Activated CD4-positive, alpha-beta memory T cell treated with anti-CD3 and anti-CD28 coated beads, Interleukin-2, amount 10 ng/mL, durations not matched to agents 7 days and 5 days (primary cell): Measurements from ENCODE around the gene RALGAPA2. TPM values are rescaled to one million over a fixed set of nuclear protein-coding genes. Genes with fewer than 3 reads are reported as not detected.

Experiments
- CTCF ChIA-PET: fragments of 350-600 bp; sonication (Branson Sonifier 250); formaldehyde crosslinking; loops from one replicate; lab custom pipeline; 2021; ENCODE audit warnings: antibody characterized with exemption, inconsistent platforms; lab: Charles Lee
- POLR2A ChIA-PET: fragments of 350-600 bp; sonication (Branson Sonifier 250); formaldehyde crosslinking; loops from one replicate; lab custom pipeline; 2021; ENCODE audit warnings: antibody characterized with exemption; lab: Charles Lee
- DNase-seq: peaks from one replicate; pipeline ENCODE4 v3.0.0-alpha.2; 2020
- H3K27ac Mint-ChIP-seq: one replicate; pipeline ENCODE4 v1.8.0; 2021; ENCODE audit warnings: mild to moderate bottlenecking, mixed read lengths
- H3K27me3 Mint-ChIP-seq: one replicate; pipeline ENCODE4 v1.8.0; 2021; ENCODE audit warnings: mixed read lengths
- H3K36me3 Mint-ChIP-seq: one replicate; pipeline ENCODE4 v1.8.0; 2021; ENCODE audit warnings: low read depth, mixed read lengths
- H3K4me1 Mint-ChIP-seq: one replicate; pipeline ENCODE4 v1.8.0; 2021; ENCODE audit warnings: mixed read lengths
- H3K4me3 Mint-ChIP-seq: one replicate; pipeline ENCODE4 v1.8.0; 2021; ENCODE audit warnings: mild to moderate bottlenecking, mixed read lengths
- H3K9me3 Mint-ChIP-seq: one replicate; pipeline ENCODE4 v1.8.0; 2021; ENCODE audit warnings: mixed read lengths
- total RNA-seq, 2 experiments: library from RNA; stranded (reverse); gene quantifications; one replicate each; pipeline ENCODE4 v1.2.3, GENCODE V29; 2021

RALGAPA2 gene
- total RNA-seq, 2 experiments from 2014 or later, result 16.5 to 20.6 TPM

DNA sequence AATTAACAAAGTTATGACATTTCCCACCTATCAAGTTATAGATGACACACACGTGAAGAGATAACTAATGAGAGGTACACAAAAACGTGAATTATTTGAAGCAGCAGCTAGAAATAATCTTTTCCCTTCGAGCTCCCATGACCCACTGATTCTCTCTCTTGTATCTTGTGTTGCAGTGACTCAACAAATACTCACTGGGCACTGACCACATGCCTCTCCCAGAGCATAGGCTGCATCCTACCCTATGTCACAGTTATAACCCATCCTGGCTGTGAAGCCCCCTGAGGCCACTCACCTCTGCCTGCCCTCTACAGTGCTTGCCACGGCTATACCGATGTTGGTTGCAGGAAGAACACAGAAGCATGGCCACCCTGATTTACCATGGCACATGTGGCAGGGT lies 252.7 kb downstream of the RALGAPA2 start:
- Mint-ChIP-seq H3K4me1 (peaks cover 14% of the 10 kb centered on the region), H3K27ac (no peak overlapping the region), H3K9me3 (no peaks in the 10 kb centered on the region), H3K36me3 (no peaks in the 10 kb centered on the region), H3K4me3 (no peak overlapping the region), H3K27me3 (no peaks in the 10 kb centered on the region)
- DNase-seq, result no peak
- CTCF ChIA-PET, result no interaction called here
- POLR2A ChIA-PET, result no interaction called here

DNA sequence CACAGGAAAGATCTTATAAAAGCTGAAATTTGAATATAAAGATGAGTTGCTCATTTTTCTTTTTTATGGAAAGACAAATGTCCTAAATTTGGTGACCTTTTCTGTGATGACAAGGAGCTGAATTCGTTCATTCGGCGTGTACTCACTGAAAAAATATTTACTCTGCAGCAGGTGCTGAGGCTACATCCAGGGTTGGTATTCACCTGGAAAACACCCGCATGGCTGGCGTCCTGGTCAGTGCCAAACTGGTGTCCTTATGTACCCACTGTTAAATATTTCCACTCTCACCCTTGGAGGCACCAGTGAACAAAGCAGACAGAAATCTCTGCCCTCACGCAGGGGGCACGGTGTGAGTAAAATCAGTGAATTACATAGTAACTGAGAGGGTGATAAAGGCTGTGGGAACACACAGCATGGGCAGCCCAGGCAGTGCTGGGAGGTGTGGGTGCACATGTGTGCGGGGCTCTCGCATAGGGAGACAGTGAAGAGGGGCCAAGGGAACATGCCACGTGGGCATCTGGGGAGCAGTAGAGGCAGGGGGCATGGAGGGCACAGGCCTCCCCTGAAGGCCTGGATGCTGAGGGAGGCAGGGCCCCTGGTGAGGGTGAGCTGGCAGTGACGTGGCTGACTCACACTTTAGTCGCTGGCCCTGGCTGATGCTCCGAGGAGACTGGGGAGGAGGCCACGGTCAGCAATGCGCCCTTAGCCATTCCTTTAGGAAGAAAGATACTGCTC lies 254.9 kb downstream of the RALGAPA2 start:
- Mint-ChIP-seq H3K9me3 (no peaks in the 10 kb centered on the region), H3K36me3 (peaks cover 4% of the 10 kb centered on the region), H3K27me3 (no peaks in the 10 kb centered on the region), H3K4me1 (peaks cover 34% of the 10 kb centered on the region), H3K4me3 (no peak overlapping the region), H3K27ac (no peak overlapping the region)
- ChIA-PET CTCF (no interaction called here), POLR2A (interaction anchor here (1.3 kb wide), 1 partner anchor 10 kb away, joined by 3 read pairs; no protein-coding TSS in a partner anchor)
- DNase-seq, result no peak

DNA sequence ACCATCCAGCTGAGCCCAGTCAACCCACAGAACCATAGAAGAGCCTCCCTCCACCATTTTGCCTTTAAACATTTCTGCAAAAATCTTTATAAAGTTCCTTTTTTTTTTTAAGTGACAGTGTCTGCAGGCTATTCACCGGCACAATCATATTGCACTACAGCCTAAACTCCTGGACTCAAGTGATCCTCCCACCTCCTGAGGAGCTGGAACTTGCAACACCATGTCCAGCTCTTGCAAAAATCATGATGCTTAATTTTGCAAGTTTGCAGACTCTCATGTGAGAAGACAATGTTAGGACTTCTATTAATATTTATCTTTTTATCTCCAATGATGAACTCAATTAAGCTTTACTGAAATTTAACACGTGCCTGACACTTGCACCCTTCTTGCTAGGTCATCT lies 255.7 kb downstream of the RALGAPA2 start:
- H3K27me3 Mint-ChIP-seq, result no peaks in the 10 kb centered on the region
- peaks cover 8% of the 10 kb centered on the region for H3K36me3 Mint-ChIP-seq
- H3K4me3 Mint-ChIP-seq, result no peak overlapping the region
- ChIA-PET POLR2A (interaction anchor here (1.3 kb wide), 1 partner anchor 11 kb away, joined by 3 read pairs; no protein-coding TSS in a partner anchor), CTCF (no interaction called here)
- no peaks in the 10 kb centered on the region for H3K9me3 Mint-ChIP-seq
- no peak for DNase-seq
- peaks cover 40% of the 10 kb centered on the region for H3K4me1 Mint-ChIP-seq
- H3K27ac Mint-ChIP-seq, result no peak overlapping the region

DNA sequence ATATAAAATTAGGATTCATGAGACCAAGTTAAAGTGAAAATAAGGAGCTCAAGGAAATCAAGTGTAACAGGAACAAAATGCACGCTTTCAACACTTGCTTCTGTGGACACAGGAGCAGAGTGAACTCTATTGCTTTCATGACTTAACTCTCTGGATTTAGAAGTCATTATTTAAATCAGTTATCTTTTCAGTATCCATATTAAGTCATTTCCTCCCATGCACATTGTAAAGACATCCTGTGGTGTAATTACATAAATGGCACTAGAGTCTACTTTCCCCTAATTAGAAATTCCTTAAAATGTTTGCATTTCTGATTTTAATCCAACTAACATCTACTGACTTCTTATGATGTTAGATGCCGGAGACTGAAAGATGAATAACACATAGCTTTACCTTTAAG lies 256.5 kb downstream of the RALGAPA2 start:
- H3K4me1 Mint-ChIP-seq, result peaks cover 40% of the 10 kb centered on the region

DNA sequence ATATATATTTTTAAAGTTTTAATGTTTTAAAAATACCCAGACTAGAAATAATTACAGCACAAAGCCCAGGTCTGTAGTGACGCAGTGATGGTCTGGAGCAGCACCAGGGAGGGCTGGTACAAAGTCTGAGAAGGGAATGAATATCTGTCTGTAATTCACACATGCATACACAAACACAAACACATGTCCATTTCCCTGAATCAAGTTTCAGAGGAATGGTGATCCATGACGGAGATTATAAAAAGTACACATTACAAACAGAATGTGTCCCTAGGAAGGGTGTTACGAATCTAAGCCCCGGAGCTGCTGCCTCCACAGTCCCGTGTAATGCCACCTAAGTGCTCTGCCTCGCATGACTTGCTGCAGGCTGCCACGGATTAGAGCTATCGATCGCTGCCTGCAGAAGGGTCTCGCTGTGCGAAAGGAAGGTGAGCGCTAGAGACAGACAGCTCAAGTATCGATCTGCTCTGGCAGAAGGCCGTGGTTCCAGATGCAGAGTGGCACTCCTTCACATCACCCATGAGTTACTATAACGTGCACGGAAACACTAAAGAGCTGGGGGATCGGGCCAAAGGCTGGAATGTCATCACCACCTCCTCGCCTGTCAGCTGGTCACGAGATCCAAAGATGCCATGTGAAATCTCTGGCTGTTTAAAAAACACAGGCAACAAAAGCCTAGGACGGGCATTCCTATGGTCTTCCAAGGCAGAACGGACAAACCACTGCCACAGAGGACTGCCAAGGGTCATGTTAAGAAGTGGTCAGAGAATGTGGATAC lies 257.4 kb downstream of the RALGAPA2 start:
- no peaks in the 10 kb centered on the region for H3K27me3 Mint-ChIP-seq
- no peak overlapping the region for H3K27ac Mint-ChIP-seq
- H3K4me3 Mint-ChIP-seq, result no peak overlapping the region
- ChIA-PET POLR2A (no interaction called here), CTCF (no interaction called here)
- peaks cover 42% of the 10 kb centered on the region for H3K4me1 Mint-ChIP-seq
- no peaks in the 10 kb centered on the region for H3K9me3 Mint-ChIP-seq
- peaks cover 8% of the 10 kb centered on the region for H3K36me3 Mint-ChIP-seq
- no peak for DNase-seq

More for the DNA sequence above, 256.5 kb downstream of the RALGAPA2 start:
- Mint-ChIP-seq H3K4me3 (no peak overlapping the region), H3K9me3 (no peaks in the 10 kb centered on the region), H3K27ac (no peak overlapping the region), H3K36me3 (peaks cover 8% of the 10 kb centered on the region), H3K27me3 (no peaks in the 10 kb centered on the region)
- CTCF ChIA-PET, result no interaction called here
- no peak for DNase-seq
- POLR2A ChIA-PET, result interaction anchor here (1.3 kb wide), 1 partner anchor 12 kb away, joined by 3 read pairs; no protein-coding TSS in a partner anchor

DNA sequence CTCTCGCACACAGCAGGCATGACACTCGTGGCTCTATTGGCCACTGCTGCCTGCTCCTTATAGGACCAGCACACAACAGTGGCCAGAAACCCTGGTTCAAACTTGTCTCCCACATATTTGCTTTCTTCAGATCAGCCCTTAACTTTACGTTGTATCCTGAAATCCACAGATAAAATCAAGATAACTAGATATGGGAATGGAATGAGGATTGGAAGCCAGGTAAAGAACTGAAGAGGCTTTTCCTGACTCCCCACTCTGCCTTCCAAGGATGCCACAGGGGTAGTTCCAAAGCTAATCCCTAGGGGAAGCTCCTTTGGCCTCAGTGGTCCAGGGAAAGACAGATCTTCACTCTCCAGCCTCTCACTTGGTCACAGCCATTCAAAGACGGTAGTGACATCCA lies 258.1 kb downstream of the RALGAPA2 start:
- ChIA-PET POLR2A (no interaction called here), CTCF (no interaction called here)
- Mint-ChIP-seq H3K36me3 (peaks cover 8% of the 10 kb centered on the region), H3K4me3 (no peak overlapping the region), H3K4me1 (peaks cover 42% of the 10 kb centered on the region), H3K9me3 (no peaks in the 10 kb centered on the region), H3K27ac (no peak overlapping the region), H3K27me3 (no peaks in the 10 kb centered on the region)
- no peak for DNase-seq

DNA sequence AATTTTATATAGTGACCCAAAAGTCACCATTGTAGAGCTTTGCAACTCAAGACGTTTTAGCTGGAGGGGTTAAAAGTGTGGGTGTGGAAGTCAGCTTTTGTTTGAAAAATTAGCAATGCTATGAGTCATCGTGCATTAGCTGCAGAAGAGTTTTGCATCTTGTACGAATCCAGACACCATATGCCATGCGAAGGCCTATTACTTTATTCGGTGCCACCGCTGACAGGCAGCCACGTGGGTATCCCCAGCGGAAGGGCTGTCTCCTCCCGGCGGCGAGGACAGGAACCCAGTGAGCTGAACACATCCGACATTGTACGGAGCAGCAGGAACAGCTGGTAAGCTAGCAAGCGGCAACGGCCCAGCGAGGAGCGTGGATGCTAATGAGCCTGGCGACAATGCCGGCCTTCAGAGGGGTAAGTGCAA lies 260.2 kb downstream of the RALGAPA2 start:
- DNase-seq, result peak; percentile 74
- ChIA-PET CTCF (interaction anchor here (0.9 to 1.4 kb wide), 5 partner anchors 9 to 373 kb away, joined by 3 to 4 read pairs (median 3); no protein-coding TSS in a partner anchor), POLR2A (interaction anchor here (1.2 kb wide), 1 partner anchor 259 kb away, joined by 3 read pairs; no protein-coding TSS in a partner anchor)
- Mint-ChIP-seq H3K4me3 (peak overlapping the region; percentile 40), H3K4me1 (peaks cover 40% of the 10 kb centered on the region), H3K27me3 (no peaks in the 10 kb centered on the region), H3K36me3 (peaks cover 8% of the 10 kb centered on the region), H3K9me3 (no peaks in the 10 kb centered on the region), H3K27ac (no peak overlapping the region)

DNA sequence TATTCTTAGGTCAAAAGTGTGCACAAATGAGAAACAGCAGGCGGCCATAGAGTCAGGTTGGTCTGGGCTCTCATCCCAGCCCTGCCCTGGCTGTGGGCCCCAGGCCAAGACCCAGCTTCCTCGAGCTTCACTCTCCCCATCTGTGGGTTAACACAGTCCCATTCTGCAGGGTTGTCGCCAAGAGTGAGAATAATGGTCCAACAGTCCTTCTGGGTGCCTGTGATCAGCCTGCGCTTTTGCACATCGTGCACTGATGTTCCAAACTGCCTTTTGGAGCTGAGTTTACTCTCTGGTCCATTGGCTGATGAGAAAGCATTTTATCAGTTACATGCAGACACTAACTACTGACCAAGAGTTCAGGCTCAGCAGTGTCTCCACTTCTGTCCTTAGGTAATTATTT lies 261.9 kb downstream of the RALGAPA2 start:
- Mint-ChIP-seq H3K27me3 (no peaks in the 10 kb centered on the region), H3K4me1 (peaks cover 34% of the 10 kb centered on the region), H3K4me3 (no peak overlapping the region), H3K9me3 (no peaks in the 10 kb centered on the region), H3K36me3 (peaks cover 8% of the 10 kb centered on the region), H3K27ac (no peak overlapping the region)
- CTCF ChIA-PET, result no interaction called here
- POLR2A ChIA-PET, result no interaction called here
- no peak for DNase-seq

DNA sequence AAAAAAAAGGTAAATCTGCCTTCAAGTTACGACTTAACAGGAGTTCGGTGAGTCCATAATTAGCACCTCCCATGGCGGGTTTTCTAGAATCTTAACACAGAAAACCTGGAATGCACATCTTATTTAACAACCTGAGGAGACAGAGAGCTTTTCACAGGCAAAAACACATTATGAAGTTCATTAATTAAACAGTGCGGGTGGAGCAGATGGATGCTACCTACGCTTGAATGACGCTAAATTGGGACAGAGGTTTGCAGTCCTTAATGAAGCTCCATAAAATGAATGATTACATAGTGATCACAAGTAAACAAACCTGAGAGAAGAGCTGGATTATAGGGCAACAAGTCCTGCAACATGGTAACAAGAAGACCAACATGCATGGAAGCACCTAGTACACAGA lies 263.6 kb downstream of the RALGAPA2 start:
- Mint-ChIP-seq H3K9me3 (no peaks in the 10 kb centered on the region), H3K27me3 (no peaks in the 10 kb centered on the region), H3K36me3 (peaks cover 8% of the 10 kb centered on the region), H3K27ac (no peak overlapping the region), H3K4me1 (peaks cover 21% of the 10 kb centered on the region), H3K4me3 (no peak overlapping the region)
- DNase-seq, result no peak
- ChIA-PET CTCF (interaction anchor here (0.6 kb wide), 1 partner anchor 881 kb away, joined by 3 read pairs; no protein-coding TSS in a partner anchor), POLR2A (no interaction called here)

DNA sequence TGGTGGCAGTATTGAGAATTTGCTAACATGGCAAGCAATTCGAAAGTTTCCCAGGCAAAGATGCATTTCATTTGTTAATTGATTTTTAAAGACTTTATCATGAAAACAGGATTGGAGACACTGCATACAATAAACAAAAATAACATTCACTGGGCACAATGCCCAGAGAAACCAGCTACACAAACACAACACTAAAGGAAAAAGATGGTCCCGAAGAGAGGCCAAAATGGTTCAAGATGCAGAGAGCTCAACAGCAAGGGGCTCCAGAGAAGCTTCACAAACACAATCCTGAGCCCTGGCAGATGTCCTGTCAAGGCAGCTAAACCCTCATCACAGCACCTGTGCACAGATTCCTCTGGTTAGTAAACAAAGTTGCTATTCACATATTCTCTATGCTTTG lies 265.2 kb downstream of the RALGAPA2 start:
- CTCF ChIA-PET, result no interaction called here
- Mint-ChIP-seq H3K4me1 (peaks cover 5% of the 10 kb centered on the region), H3K27ac (no peak overlapping the region), H3K4me3 (no peak overlapping the region), H3K36me3 (no peaks in the 10 kb centered on the region), H3K9me3 (no peaks in the 10 kb centered on the region), H3K27me3 (no peaks in the 10 kb centered on the region)
- POLR2A ChIA-PET, result no interaction called here
- DNase-seq, result no peak

DNA sequence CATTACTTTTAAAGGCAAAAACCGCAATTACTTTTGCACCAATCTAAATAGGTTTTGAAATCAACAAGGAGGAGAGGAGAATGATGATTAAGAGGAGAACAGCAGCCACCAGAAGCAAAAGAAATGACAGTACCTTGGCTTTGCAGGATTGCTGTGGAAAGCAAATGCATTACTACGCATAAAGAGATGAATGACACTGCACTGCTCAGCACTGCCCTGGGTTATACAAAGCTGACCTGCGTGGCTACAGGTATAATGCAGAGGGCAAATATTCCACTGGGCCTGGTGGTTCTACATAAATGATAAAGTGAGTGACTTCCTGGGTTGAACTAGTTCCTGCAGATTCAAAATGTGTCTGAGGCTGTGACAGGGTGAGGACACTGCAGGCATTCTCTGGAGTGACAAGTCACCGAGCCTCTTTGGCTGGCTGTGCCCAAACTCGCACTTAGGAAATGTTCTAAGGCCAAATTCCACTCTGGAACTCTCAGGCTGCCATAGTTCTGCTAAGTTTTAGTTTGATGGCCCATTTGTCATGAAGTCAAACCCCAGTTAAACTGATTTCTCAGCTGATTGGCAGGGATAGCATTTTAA lies 265.9 kb downstream of the RALGAPA2 start:
- no peak overlapping the region for H3K4me3 Mint-ChIP-seq
- POLR2A ChIA-PET, result no interaction called here
- DNase-seq, result no peak
- peaks cover 2% of the 10 kb centered on the region for H3K4me1 Mint-ChIP-seq
- CTCF ChIA-PET, result no interaction called here
- no peaks in the 10 kb centered on the region for H3K36me3 Mint-ChIP-seq
- H3K9me3 Mint-ChIP-seq, result no peaks in the 10 kb centered on the region
- H3K27ac Mint-ChIP-seq, result no peak overlapping the region
- no peaks in the 10 kb centered on the region for H3K27me3 Mint-ChIP-seq

DNA sequence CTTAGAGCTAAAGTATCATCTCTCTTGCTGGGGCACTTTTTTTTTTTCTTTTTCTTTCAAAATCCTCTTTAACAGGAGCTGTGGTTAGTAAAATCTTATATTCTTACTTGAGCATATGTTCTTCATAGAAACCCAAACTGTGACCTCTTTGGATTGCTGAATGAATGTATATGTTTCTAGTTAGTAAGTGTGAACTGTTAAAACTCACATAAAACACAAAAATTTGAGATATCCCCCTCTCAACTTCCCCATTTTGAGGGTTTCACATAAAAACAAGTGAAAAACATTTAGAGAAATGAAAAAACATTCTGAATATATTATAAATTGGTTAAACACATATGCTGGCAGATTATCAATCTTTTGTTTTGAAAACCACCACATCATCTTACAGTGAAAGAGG lies 266.4 kb downstream of the RALGAPA2 start:
- Mint-ChIP-seq H3K4me3 (no peak overlapping the region), H3K4me1 (peaks cover 2% of the 10 kb centered on the region), H3K36me3 (no peaks in the 10 kb centered on the region), H3K9me3 (no peaks in the 10 kb centered on the region), H3K27me3 (no peaks in the 10 kb centered on the region), H3K27ac (no peak overlapping the region)
- no peak for DNase-seq
- POLR2A ChIA-PET, result no interaction called here
- CTCF ChIA-PET, result no interaction called here

DNA sequence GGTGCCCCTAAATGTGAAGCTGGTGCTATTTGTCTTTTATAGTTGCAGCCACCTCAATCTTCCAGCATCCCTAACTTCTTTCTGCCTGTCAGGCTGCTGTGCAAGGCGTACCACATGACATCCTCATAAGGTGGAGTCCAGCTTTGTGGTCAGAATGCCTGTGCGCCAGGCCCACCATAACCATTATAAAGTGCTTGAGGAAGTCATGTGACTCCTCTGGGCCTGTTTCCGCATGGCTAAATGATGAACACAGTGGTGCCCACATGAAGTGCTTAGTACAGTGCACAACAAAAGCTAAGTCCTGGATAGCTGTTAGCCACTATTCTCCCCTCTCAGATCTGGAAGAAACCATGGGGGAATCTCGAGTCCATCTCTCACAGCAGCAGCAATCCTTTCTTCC lies 268.9 kb downstream of the RALGAPA2 start:
- DNase-seq, result no peak
- H3K27me3 Mint-ChIP-seq, result no peaks in the 10 kb centered on the region
- no peaks in the 10 kb centered on the region for H3K4me1 Mint-ChIP-seq
- H3K9me3 Mint-ChIP-seq, result no peaks in the 10 kb centered on the region
- ChIA-PET CTCF (interaction anchor here (1.2 kb wide), 1 partner anchor 9 kb away, joined by 3 read pairs; no protein-coding TSS in a partner anchor), POLR2A (no interaction called here)
- no peak overlapping the region for H3K4me3 Mint-ChIP-seq
- no peaks in the 10 kb centered on the region for H3K36me3 Mint-ChIP-seq
- H3K27ac Mint-ChIP-seq, result no peak overlapping the region
